ELR (cell line): ENCODE data around the gene ESRRG.
"Not testable (repeated sequence)": the region's sequence is repeated elsewhere in the genome, so short reads cannot be mapped to it uniquely, and the experiment has no call there.

Source experiments
- DNase-seq: peaks from one replicate; pipeline ENCODE4 v3.0.0-alpha.2; 2015; ENCODE audit warnings: low read depth

Gene ESRRG

DNA sequence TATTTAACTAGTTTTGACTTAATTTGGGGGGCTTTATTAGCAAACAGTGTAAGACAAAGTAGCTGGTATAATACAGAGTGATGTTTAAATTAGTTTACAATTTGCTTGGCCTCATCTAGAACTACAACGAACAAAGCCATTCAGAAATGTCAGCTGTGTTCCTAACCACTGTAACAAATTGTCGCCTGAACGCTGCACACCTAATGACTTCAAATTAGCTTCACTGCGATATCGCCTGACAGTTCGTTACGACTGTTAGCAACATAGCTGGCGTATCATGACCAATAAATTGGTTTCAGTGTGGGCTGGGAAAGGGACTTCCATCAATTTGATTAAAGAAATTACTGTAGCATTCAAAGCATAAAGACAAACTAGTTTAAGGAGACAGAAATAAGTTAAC, 160.1 kb downstream of the ESRRG start:
- DNase-seq = no peak

DNA sequence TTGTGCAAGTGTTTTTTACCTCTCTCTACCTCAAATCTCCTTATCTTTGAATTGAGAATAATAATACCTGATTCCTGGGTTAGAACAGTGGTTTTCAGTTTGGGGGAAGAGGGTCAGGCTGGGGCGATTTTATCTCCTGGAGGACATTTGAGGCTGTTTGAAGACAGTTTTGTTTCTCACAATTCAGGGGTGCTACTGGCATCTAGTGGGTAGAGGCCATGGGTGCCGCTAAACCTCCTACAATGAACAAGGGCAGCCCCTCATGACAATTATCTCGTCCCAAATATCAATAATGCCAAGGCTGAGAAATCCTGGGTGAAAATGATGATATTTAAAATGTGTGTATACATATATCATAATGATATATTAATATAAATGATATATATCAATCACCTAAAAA, 160.8 kb downstream of the ESRRG start:
- DNase-seq = peak; percentile 11

DNA sequence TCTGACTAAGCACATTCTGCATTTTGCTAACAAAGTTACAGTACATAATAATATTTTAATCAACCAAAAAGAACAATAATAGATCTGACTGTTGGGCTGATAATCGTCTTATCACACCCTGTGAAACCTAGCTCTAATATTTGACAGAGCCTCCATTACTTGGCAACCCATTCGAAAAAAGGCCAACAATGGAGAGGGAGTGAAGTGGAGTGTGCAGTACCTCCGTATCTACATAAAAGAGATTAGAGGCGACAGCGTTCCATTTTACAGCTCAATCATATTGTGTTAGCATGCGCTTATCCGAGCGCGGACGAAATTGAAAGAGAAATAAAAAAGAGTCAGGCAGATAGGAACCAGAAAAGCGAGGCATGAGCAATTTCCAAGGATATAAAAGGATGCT, 162.7 kb downstream of the ESRRG start:
- DNase-seq = no peak

DNA sequence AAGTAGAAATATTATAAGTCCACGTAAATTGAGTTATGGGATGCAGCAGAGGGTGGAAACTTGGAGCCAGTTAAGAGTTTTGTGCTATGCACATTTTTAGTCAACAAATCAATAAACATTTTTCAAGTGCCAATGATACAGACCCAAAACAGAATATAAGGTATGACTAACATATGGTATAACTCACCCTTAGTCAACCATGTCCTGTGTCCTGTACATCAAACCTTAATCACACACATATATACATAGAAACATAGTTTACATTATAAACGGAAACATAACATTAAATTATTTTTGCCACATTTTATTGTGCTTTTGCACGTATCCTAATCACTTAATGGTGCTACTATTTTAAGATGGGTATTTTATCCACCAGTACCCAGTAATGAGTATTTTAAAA, 163.9 kb downstream of the ESRRG start:
- DNase-seq = peak; percentile 31

DNA sequence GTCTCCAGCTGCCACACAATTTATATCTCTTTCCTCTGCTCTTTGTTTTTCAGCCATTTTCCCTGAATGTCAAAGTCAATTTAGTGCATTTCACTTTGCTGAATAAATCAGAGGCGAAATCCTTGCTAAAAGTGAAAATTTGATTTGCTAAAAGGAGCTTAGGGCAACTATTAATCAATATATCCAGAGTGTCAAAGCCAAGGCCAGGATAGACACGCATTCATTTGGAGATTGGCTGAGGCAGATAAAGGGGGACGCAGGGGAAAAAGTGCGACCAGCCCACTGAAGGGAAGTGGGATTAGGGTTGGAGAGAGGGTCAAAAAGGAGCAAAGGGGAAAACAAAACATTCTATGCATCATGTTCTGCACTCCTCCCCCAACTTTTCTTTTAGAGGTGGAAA, 167.6 kb downstream of the ESRRG start:
- DNase-seq = no peak

DNA sequence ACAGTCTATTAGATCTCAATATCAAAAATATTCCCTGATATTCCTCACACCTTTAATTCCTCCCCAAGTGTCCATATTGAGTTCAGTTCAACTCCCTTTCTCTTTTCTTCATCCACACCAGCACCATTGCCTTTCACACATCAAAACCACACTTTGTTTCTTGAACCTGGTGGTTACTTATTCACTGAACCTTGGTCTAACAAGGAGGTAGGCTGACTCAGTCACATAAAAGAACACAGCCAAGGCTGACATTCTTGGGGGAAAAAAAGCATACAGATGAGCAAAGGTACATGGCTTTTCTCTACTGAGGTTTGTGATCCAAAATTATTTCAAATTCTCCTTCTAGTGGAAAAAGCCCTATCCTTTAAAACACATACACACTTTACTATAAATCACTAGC, 168.3 kb downstream of the ESRRG start:
- no peak for DNase-seq

DNA sequence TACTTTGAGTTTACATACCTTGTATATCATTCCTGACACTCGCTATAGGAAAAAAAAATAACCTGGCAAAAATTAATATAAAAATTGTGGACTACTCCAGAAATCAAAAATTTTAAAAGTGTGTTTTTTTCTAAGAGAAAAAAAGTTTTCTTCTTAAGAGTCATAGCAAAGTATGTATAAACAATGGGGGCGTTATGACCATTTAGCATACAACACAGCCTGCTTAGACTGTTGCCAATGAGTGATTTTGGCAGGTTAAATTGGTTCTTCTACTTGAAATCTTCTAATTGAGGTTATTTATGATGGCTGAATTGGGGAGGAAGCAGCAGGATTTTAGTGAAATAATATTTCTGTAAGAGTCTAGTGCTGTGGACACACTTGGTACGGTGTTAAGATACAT, 169.5 kb downstream of the ESRRG start:
- DNase-seq = no peak

DNA sequence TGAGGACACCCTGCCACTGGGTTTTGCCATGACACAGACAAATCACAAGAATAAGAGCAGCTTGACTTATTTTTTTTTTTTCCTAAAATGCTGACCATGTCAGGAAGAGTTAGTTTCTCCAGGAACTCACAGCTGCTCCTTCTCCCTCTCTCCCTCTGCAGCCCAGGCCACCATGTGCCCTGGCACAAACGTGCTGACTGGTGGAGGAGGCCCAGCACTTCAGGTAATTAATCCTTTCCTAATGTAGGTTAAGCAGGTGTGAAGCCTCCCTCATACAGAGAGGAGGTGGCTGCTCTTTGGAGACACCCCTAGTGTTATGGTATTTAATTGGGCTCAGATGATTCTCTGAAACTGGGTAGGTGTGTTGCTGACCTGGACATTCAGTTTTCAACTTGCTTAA, 170.2 kb downstream of the ESRRG start:
- DNase-seq = no peak

DNA sequence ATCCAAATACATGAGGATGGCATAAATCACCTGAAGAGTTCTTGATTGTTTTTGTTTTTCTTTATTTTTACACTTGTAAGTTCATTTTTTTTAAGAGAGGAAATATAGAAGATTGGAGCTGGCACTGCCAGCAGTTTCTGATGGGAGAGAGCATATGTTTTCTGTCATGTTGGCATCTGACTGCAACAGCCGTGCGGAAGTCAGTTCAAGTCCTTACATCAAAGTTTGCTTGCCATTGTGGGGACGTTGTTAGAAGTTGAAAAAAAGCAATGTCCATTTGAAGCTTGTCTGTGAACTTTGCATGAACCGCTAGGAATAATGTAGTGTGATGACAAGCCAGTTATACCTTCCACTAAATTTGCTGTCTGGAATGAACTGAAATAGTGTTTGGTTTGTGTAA, 173.4 kb downstream of the ESRRG start:
- no peak for DNase-seq

DNA sequence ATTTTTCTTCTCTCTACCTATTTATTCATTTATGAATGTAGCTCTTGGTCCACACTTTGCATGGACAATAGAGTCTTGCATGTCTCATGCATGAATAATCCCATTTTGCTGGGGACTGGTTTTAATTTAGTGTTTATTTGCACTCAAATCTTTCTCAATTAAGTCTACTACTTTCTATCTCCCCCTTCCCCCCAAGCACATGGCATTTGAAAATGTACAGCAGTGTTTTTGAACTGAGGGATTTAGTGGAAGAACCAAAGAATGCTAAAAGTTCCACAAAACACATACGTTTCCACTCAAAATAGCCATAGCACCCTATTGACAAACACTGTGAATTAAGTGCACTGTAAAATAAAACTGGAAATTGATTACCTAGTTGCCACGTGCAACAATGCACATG, 180.5 kb downstream of the ESRRG start:
- no peak for DNase-seq

DNA sequence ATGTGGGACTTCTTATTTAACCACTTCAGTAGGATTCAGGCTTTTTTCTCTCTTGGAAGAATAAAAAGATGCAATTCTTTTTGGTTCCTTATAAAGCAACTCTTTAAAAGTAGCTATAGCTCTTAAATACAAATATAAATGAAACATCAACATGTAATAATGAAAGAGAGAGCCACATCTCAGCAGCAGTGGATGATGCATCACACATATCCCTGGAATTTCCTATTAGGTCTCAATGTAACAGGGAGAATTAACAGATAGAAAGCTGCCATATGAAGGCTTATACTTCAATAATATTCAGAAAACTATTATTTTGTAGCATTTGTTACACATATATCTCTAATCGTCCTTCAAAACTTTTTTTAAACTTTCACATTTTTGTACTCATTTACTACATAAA, 181.0 kb downstream of the ESRRG start:
- DNase-seq = no peak

DNA sequence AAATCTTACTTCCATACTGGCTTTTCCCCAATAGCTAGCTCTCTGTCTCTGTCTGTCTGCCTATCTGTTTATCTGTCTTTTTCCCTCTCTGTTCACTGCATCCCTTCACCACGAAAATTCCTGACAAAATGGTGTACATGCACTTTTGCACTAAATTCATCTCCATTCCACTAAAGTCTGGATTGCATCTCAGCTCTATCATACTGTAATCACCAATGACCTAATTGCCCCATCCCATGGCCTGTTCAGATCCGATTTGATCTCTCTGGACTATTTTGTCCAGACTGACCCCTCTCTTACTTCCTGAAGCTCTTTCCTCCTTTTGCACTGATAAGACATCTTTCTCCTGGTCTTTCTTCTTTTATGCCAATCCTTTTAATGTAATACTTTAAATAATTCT, 187.5 kb downstream of the ESRRG start:
- no peak for DNase-seq

DNA sequence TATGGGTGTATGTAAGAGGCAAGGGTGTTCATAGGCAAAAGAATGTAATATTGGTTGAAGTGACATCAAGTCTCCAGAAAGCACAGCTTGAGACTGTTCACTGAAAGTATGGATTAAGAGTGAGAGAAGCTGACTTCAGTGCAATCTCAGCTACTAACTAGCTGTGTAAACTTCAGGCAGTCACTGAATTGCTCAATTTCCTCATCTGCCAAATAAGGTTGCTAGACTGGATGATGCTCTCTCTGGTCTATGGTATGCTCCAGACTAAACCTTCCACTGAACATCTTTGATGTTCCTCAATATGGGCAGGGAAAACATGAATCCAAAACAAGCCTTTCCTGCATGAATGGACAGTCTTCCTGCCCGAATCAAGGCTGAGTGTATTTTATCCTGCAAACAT, 188.2 kb downstream of the ESRRG start:
- DNase-seq = no peak

DNA sequence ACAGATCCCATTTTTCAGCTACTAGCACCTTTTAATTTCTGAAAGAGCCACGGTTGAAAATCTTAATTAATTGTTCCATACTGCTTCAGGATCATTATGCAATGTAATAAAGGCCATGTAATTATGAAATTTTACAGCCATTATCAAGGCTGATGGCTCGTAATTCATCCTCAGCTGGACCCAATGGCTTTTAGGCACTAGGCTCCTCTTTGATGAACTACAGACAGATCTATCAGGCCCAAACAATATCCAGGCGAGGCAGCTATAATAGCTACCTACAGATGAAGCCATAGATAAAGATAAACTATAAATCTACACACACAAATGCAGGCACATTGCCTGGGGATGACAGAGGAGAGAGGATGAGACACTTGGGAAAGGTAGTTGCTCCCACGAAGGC, 189.5 kb downstream of the ESRRG start:
- no peak for DNase-seq

DNA sequence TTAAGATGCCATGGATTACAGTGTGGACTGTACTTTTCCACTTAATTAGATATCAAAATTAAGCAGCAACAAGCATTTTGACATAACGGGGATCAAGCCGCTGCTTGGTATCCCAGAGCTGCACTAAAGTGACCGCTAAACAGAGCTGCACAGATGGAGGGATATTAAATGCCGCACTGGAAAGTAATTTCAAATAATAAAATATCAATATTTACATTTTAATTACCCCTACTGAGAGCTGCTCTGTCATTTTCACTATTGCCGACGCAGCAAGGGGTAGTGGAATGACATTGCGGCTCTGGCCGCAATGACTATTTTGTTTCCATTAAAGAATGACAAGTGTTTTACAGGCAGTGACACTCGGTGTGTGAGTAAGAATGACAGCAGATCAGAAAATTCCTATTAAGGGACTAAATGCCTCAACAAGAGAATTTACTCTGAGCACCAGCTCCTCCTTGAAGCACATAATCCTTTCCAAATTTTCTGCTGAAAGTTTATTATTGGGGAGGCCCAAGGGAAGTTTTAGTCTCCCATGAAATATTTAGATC, 190.9 kb downstream of the ESRRG start:
- no peak for DNase-seq

DNA sequence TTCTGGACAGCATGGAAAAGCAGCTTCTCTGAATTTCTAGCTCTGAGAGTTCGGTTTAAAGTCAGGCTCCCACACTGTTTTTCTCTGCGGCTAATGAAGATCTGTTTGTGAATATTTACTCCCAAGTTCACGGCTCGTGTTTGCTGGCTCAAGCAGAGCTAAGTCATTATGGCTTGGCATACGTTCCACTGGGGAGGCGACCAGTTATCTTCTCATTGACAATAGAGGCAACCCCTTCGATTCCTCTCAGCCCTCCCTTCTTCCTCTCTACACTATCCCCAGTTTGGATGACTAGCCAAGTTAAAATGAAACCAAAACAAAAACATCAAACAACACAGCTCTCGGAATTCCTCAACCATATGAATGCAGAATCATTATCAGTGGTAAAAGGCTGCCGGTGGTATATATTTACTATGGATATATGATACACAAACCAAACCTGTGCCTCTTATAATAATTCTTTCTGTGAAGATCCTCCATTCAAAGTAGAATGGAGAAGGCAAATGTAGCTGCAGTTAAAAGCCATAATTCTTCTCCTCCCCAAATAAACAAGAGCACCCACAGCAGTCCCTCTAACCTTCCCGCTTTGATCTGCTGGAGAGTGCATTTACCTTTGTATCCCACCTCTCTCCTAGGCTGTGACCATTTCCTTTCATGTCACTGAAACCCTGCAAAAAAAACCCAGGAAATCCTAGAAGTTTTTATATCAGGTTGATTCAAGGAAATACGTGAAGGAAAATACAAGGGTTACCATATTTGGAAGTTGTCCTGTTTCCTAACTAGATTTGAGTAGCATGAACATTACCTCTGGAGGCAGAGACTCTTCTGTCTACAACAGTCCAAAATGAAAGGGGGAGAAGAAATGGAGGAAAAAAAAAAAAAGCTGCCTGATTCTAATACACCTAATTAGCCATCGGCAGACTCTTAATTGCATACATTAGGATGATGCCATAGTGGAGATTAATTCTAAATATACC, 191.7 kb downstream of the ESRRG start:
- DNase-seq = peak; percentile 58

DNA sequence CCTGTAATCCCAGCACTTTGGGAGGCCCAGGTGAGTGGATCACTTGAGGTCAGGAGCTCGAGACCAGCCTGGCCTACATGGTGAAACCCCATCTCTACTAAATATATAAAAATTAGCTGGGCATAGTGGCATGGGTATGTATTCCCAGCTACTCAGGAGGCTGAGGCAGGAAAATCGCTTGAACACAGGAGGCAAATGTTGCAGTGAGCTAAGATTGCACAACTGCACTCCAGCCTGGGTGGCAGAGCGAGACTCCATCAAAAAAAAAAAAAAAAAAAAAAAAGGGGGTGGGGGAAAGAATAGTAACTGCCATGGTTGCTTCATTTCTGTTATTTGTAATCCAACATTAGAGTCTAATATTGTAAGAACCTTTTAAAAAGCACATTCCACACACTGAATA, 193.4 kb downstream of the ESRRG start:
- not testable (repeated sequence) for DNase-seq

DNA sequence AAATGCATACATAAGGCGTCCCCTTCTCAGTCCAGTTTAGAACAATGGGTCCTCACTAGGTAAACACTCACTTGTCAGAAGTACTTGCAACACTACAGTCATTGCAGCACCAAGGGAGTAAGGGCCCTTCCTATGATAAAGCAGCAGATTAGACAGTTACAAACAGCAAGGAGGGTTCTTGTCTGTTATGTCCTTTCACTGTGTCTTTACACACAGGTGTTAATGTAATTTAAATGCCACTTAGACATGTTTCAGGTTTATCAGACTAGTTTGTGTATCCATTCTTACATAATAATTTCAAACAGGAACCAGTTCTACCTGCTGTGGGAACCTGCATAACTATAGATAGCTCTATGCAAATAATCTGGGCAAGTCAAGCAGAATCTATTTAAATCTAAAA, 194.4 kb downstream of the ESRRG start:
- DNase-seq = no peak

DNA sequence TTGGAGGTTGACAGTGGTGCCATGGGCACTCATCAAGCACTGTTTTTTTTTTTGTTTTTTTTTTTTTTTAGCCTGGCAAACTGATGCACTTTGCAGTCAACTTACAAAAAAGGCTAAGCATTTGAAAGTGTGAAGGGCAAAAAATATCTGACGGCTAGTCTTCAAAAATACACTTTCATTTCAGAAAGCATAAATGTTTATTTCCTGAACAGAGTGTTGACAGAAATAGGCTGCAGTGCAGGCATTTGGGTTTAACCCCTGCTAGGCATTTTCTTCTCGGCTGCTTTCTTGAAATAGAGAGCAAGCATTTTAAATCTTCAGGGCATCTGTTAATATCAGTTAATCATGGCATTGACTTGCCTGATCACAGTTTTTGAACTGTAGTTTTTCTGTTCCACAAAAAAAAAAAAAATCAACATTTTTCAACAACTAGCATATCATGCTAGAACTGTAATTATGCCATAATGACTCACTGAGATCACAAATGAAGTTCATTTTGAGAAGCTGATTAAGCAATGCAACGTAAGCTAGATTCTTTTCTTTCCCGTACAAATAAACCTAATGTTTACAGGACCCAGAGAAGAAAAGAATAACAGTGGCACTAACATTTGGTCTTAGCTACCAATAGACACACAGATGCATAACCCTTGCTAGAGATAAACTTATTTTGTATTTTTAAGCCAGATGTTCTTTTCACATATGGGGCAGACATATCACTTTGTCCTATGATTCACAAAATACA, 199.6 kb downstream of the ESRRG start:
- peak; percentile 44 for DNase-seq

DNA sequence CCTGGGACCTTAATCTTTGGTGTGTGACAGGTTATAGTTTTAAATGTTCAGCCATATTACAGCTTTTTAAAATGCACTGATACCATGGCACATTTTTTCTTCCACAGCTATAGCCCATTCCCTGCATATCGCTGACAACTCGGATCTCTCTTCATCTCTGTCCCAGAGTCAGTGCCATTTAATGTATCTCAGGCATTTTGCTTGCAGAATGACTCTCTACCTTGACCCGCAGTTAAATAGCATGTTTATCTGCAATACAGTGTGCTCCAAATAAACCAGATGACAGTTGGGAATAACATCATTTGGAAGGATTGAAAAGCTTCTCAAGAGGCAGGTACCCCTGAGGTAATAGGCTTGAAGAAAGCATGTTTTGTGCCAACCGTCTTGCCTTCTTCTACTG, 200.2 kb downstream of the ESRRG start:
- no peak for DNase-seq

DNA sequence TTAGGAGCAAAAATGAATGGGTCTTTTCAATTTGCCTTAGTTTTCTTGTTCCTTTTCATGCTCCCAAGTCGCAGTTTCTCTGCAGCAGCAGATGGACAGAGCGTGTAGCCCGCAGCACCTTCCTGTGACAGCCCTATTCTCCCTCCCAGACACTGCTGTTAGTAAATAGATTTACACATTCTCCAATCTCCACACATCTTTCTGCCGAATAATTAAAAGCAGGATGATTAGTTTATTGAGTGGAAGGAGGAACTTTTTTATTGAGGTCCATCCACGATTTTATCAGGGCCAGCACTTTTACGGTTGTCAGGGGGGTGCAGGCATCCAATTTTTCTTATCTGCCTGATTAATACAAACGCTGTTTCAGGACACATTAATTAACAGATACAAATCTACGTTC, 201.8 kb downstream of the ESRRG start:
- DNase-seq = no peak

DNA sequence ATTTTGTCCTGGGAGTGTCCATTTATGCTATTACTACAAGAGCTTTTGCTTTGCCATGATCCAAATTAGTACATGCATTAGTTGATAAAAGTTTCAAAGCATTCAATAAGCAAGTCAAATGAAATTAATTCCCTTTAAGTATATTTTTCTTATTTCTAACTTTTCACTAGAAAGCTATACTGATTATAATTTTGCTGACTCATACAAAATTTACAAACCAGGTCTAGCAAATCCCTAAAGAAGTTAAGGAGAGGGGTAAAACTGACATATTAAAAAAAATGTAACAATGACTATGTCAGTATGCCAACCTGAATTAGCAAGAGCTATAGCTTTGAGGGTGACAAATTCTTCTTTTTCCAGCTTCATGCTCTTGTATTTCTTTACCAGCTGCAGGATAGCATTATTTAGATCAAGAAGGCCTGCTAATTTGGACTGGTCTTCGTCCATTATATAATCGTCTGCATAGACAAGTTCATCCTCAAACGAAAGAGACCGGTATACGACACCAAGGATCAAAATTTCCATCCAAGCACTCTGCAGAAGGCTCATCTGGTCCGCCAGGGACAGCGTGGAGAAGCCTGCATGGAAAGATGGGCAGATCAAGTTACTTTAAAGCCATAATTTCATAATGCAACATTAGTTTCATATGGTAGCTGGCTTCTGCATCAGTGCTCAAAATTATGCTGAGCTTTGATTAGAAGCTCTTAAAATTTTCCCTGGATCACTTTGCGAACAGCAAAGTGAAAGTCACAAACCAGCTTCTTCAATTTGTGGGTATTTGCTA, 204.2 kb downstream of the ESRRG start:
- DNase-seq = no peak
